Endothelial cell of umbilical vein (primary cell): ENCODE measurements around the gene FSTL4. TPM values are rescaled to one million over a fixed set of nuclear protein-coding genes. Genes with fewer than 3 reads are reported as not detected.

Experiments used
- BruUV-seq: library from RNA; stranded (reverse); fragments of 400-500 nt; replicated peaks from 2 replicates; lab custom pipeline; 2021; lab: Mats Ljungman, UMichigan
- CTCF ChIA-PET: fragments of 300-600, 350-600 bp; sonication (Branson Sonifier 250); formaldehyde crosslinking; loops from one replicate; lab custom pipeline; 2021; ENCODE audit warnings: antibody characterized with exemption, inconsistent platforms; lab: Charles Lee
- POLR2A ChIA-PET: fragments of 300-600, 350-600 bp; sonication (Branson Sonifier 250); formaldehyde crosslinking; loops from one replicate; lab custom pipeline; 2021; ENCODE audit warnings: antibody characterized with exemption, inconsistent platforms; lab: Charles Lee
- DNase-seq: peaks from one replicate; pipeline ENCODE4 v3.0.0-alpha.2; 2011; ENCODE audit warnings: low read depth, low spot score
- FAIRE-seq: peaks from 2 replicates; lab custom pipeline; 2011; peaks lifted over from hg19 to GRCh38; lab: Jason Lieb, UNC
- H2AFZ ChIP-seq: 2 replicates; pipeline ENCODE4 v1.6.0; 2012; ENCODE audit warnings: low read depth, low read length, control low read depth, inconsistent platforms
- H3K27ac ChIP-seq: 2 replicates; pipeline ENCODE4 v1.5.1; 2011; ENCODE audit warnings: low read depth, mild to moderate bottlenecking, control low read depth, low read length, moderate library complexity; ENCODE audit not compliant: insufficient read depth
- H3K27me3 ChIP-seq, 2 experiments: 2 replicates each; pipeline versions ENCODE4 v1.6.0 to v1.6.1; 2011; ENCODE audit warnings: low read length in 2 of 2, mixed read lengths in 1 of 2; ENCODE audit not compliant: control insufficient read depth in 2 of 2, insufficient read depth in 2 of 2
- H3K36me3 ChIP-seq, 2 experiments: 2 replicates in 1 of 2; 3 replicates in 1 of 2; pipeline ENCODE4 v1.5.1; 2011; ENCODE audit warnings: low read length in 2 of 2, mild to moderate bottlenecking in 1 of 2, moderate library complexity in 1 of 2; ENCODE audit not compliant: control insufficient read depth in 2 of 2, insufficient read depth in 2 of 2; ENCODE audit errors: extremely low read depth in 1 of 2
- H3K4me1 ChIP-seq: 3 replicates; pipeline ENCODE4 v1.5.1; 2011; ENCODE audit warnings: mild to moderate bottlenecking, low read length; ENCODE audit not compliant: control insufficient read depth, insufficient read depth; ENCODE audit errors: extremely low read depth
- H3K4me2 ChIP-seq: 2 replicates; pipeline ENCODE4 v1.6.1; 2011; ENCODE audit warnings: low read length, control low read depth, mixed read lengths; ENCODE audit not compliant: insufficient read depth
- H3K4me3 ChIP-seq, 3 experiments: fragments of 200-600 bp in 1 of 3; sonication (generic), shearing (Covaris generic) in 1 of 3; replicated peaks in 1 of 3; 2 replicates each; pipeline ENCODE4 v1.5.1; 2011 to 2016; ENCODE audit warnings: control low read depth in 3 of 3, low read length in 3 of 3, mild to moderate bottlenecking in 2 of 3, inconsistent platforms in 1 of 3, low read depth in 1 of 3, moderate library complexity in 1 of 3; ENCODE audit not compliant: insufficient read depth in 1 of 3
- H3K79me2 ChIP-seq: 2 replicates; pipeline ENCODE4 v1.6.0; 2012; ENCODE audit warnings: low read length, inconsistent platforms; ENCODE audit not compliant: control insufficient read depth, insufficient read depth
- H3K9ac ChIP-seq: replicated peaks from 2 replicates; pipeline ENCODE3; 2011; ENCODE audit warnings: low read length, control low read depth; ENCODE audit not compliant: insufficient read depth; ENCODE audit errors: extremely low read depth
- H3K9me1 ChIP-seq: replicated peaks from 3 replicates; pipeline ENCODE4 v1.6.0; 2011; ENCODE audit warnings: mild to moderate bottlenecking, low read length; ENCODE audit not compliant: control insufficient read depth, insufficient read depth; ENCODE audit errors: extremely low read depth
- H3K9me3 ChIP-seq: replicated peaks from 2 replicates; pipeline ENCODE4 v1.5.1; 2012; ENCODE audit warnings: low read length, inconsistent platforms; ENCODE audit not compliant: control insufficient read depth, insufficient read depth
- H4K20me1 ChIP-seq: replicated peaks from 2 replicates; pipeline ENCODE3; 2011; ENCODE audit warnings: mild to moderate bottlenecking, low read length; ENCODE audit not compliant: control insufficient read depth, insufficient read depth; ENCODE audit errors: extremely low read depth
- EZH2 ChIP-seq: IDR thresholded peaks from 2 replicates; pipeline ENCODE4 v1.6.1; 2012; ENCODE audit warnings: borderline replicate concordance, low read depth, mild to moderate bottlenecking, moderate library complexity, low read length, inconsistent platforms; ENCODE audit not compliant: severe bottlenecking
- FOS ChIP-seq: IDR thresholded peaks from 2 replicates; pipeline ENCODE4 v1.6.1; 2011; ENCODE audit warnings: mild to moderate bottlenecking, low read length, moderate library complexity, borderline replicate concordance; ENCODE audit not compliant: insufficient read depth
- JUN ChIP-seq: IDR thresholded peaks from 2 replicates; pipeline ENCODE4 v1.6.1; 2011; ENCODE audit warnings: borderline replicate concordance, low read depth; ENCODE audit not compliant: insufficient read length, insufficient read depth
- MYC ChIP-seq: IDR thresholded peaks from one replicate; pipeline ENCODE4 v1.6.1; 2011; ENCODE audit warnings: mild to moderate bottlenecking, low read depth, low read length
- POLR2A ChIP-seq: IDR thresholded peaks from 2 replicates; pipeline ENCODE4 v1.6.1; 2012; ENCODE audit warnings: low read depth, mild to moderate bottlenecking, control low read depth, low read length
- POLR2AphosphoS5 ChIP-seq: IDR thresholded peaks from 2 replicates; pipeline ENCODE4 v1.6.1; 2012; ENCODE audit warnings: low read depth, mild to moderate bottlenecking, control low read depth, low read length, moderate library complexity; ENCODE audit not compliant: insufficient read depth
- dilution Hi-C: fragments of 300-500 bp; cut with MboI; formaldehyde crosslinking; loops from one replicate; pipeline ENCODE4 v1.15.0; 2019; ENCODE audit warnings: low sequenced_read_pairs; ENCODE audit not compliant: extremely low pct_ligation_motif_present
- intact Hi-C: fragments of 100-400 bp; cut with micrococcal nuclease; formaldehyde crosslinking; loops from one replicate; pipeline ENCODE4 v1.10.0; 2022
- polyA plus RNA-seq, 4 experiments: library from polyadenylated mRNA; depleted of rRNA in 3 of 4; stranded (reverse) in 3 of 4; unstranded in 1 of 4; fragments of >200 nt; gene quantifications; 2 replicates each; pipeline versions ENCODE4 v1.2.1 to v1.2.3, GENCODE V29; 2011 to 2012; ENCODE audit warnings: missing spikeins in 1 of 4
- total RNA-seq: library from RNA; stranded (reverse); gene quantifications from 2 replicates; pipeline ENCODE4 v1.2.3, GENCODE V29; 2021
- TF ChIP-seq, protein P1 (sequence below), 2 donors: IDR thresholded peaks; 1 replicate in 1 of 2; 2 replicates in 1 of 2; pipeline ENCODE4 v1.5.1; 2011; ENCODE audit warnings: low read length in 2 of 2, mild to moderate bottlenecking in 2 of 2, moderate library complexity in 2 of 2, control low read depth in 1 of 2, inconsistent platforms in 1 of 2, low read depth in 1 of 2; ENCODE audit not compliant: insufficient read depth in 1 of 2; ENCODE audit errors: extremely low read depth in 1 of 2

The FSTL4 gene
- total and polyA plus RNA-seq, 2 donors (not counting 3 experiments of a cell fraction or from before 2014, with no cell fraction given), result 0.18 TPM; not detected in 1

DNA sequence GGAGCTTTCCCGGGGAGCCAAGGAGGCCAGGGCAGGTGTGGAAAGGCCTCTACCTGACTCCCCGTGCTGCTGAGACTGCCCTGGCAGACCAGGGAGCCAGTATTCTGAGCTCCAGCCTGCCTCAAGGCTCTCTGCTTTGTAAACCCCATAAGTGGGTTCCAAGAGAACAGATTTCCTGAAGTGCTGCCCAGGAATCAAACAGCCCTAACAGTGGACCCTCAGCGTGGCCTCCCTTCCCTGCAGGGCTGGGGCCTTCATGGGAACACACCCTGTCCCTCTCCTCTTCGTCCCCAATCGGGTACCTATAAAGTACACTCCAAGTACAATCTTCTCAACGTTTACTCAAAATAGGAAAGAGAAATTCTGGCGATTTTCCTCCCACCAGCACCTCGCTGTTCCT lies 252.5 kb downstream of the FSTL4 start:
- intact Hi-C loops (no loop called here), dilution Hi-C loops (no loop called here)
- no TSS peak for BruUV-seq

DNA sequence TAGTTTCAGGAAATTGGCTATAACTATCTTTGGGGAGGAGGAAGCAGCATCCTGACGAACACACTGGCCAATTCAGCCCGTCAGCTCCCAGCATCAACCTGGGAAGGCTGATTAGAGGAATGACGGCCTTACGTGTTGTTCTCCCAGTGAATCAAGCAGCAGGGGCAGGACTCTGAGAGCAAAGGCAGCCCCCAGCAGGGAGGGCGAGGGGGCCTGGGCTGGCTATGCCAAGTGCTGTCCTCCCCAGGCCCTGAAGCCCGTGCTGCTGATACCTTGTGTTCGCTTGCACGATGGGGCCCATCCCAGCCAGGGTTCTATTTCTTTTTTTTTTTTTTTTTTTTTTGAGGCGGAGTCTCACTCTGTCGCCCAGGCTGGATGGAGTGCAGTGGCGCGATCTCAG lies 254.1 kb downstream of the FSTL4 start:
- no peak overlapping the region for H3K4me3 ChIP-seq
- no peak overlapping the region for H3K27ac ChIP-seq
- ChIA-PET POLR2A (no interaction called here), CTCF (no interaction called here)
- no peak for FAIRE-seq
- no peaks in the 10 kb centered on the region for H3K4me1 ChIP-seq
- no peaks in the 10 kb centered on the region for H3K79me2 ChIP-seq
- peaks cover 11 to 22% of the 10 kb centered on the region in 2 experiments for H3K27me3 ChIP-seq
- no peak overlapping the region for H3K9ac ChIP-seq
- H3K9me1 ChIP-seq, result no peaks in the 10 kb centered on the region
- no peaks in the 10 kb centered on the region for H3K36me3 ChIP-seq
- H2AFZ ChIP-seq, result no peak overlapping the region
- no peaks in the 10 kb centered on the region for H4K20me1 ChIP-seq
- intact Hi-C loops, result no loop called here
- H3K4me2 ChIP-seq, result no peak overlapping the region
- dilution Hi-C loops, result no loop called here
- H3K9me3 ChIP-seq, result no peaks in the 10 kb centered on the region
- no peak for DNase-seq
- TF ChIP-seq JUN (no peak), POLR2AphosphoS5 (no peak), POLR2A (no peak), EZH2 (no peak), FOS (no peak)
- BruUV-seq, result no TSS peak

More for the DNA sequence above, 252.5 kb downstream of the FSTL4 start:
- H2AFZ ChIP-seq, result no peak overlapping the region
- no peak overlapping the region for H3K4me3 ChIP-seq
- CTCF ChIA-PET, result no interaction called here
- H3K9me3 ChIP-seq, result no peaks in the 10 kb centered on the region
- no peaks in the 10 kb centered on the region for H3K4me1 ChIP-seq
- POLR2A ChIA-PET, result no interaction called here
- H3K9ac ChIP-seq, result no peak overlapping the region
- TF ChIP-seq POLR2A (no peak), MYC (no peak), FOS (no peak)
- TF ChIP-seq, protein P1, sequence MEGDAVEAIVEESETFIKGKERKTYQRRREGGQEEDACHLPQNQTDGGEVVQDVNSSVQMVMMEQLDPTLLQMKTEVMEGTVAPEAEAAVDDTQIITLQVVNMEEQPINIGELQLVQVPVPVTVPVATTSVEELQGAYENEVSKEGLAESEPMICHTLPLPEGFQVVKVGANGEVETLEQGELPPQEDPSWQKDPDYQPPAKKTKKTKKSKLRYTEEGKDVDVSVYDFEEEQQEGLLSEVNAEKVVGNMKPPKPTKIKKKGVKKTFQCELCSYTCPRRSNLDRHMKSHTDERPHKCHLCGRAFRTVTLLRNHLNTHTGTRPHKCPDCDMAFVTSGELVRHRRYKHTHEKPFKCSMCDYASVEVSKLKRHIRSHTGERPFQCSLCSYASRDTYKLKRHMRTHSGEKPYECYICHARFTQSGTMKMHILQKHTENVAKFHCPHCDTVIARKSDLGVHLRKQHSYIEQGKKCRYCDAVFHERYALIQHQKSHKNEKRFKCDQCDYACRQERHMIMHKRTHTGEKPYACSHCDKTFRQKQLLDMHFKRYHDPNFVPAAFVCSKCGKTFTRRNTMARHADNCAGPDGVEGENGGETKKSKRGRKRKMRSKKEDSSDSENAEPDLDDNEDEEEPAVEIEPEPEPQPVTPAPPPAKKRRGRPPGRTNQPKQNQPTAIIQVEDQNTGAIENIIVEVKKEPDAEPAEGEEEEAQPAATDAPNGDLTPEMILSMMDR (IDR thresholded peaks at IDR 0.05; ENCODE audit: extremely low read depth in 1 of 2, insufficient read depth in 1 of 2, low read depth in 1 of 2, low read length in 2 of 2), result no peak
- FAIRE-seq, result no peak
- H3K9me1 ChIP-seq, result no peaks in the 10 kb centered on the region
- no peaks in the 10 kb centered on the region for H3K36me3 ChIP-seq
- no peak overlapping the region for H3K27ac ChIP-seq
- no peak overlapping the region for H3K4me2 ChIP-seq
- H3K27me3 ChIP-seq, result peaks cover 11 to 22% of the 10 kb centered on the region in 2 experiments
- DNase-seq, result no peak
- H3K79me2 ChIP-seq, result no peaks in the 10 kb centered on the region
- H4K20me1 ChIP-seq, result no peaks in the 10 kb centered on the region
